PC-3 (cell line): ENCODE measurements around the gene TNRC6B. TPM values are rescaled to one million over a fixed set of nuclear protein-coding genes. Genes with fewer than 3 reads are reported as not detected.
A peak's percentile ranks its signal among the peaks of the same experiment; 100 is the strongest.
"Not testable (repeated sequence)": the region's sequence is repeated elsewhere in the genome, so short reads cannot be mapped to it uniquely, and the experiment has no call there.

ENCODE experiments used
- ATAC-seq: fragments of 200-7000 bp; cut with Tn5 transposase; 2 replicates; pipeline ENCODE4 v1.9.1; 2020; ENCODE audit warnings: mild to moderate bottlenecking, moderate library complexity
- BruUV-seq: library from RNA; stranded (reverse); fragments of 400-500 nt; replicated peaks from 2 replicates; lab custom pipeline; 2021; lab: Mats Ljungman, UMichigan
- CTCF ChIA-PET: fragments of 300-600 bp; sonication (Branson Sonifier 250); formaldehyde crosslinking; loops from one replicate; lab custom pipeline; 2022; ENCODE audit warnings: antibody characterized with exemption; lab: Charles Lee
- POLR2A ChIA-PET: fragments of 300-600 bp; sonication (Branson Sonifier 250); formaldehyde crosslinking; loops from one replicate; lab custom pipeline; 2022; ENCODE audit warnings: antibody characterized with exemption; ENCODE audit not compliant: unreplicated experiment; lab: Charles Lee
- DNase-seq: peaks from one replicate; pipeline ENCODE4 v3.0.0-alpha.2; 2015
- H2AFZ ChIP-seq: fragments of 300-600 bp; sonication (generic); 2 replicates; pipeline ENCODE4 v1.6.0; 2016; ENCODE audit warnings: antibody characterized with exemption, low read length
- H3F3A ChIP-seq: fragments of 300-600 bp; sonication (generic); one replicate; pipeline ENCODE4 v1.6.0; 2017; ENCODE audit warnings: antibody characterized with exemption, low read length, control low read depth, mild to moderate bottlenecking; ENCODE audit not compliant: unreplicated experiment
- H3K27ac ChIP-seq: fragments of 300-600 bp; sonication (generic); 2 replicates; pipeline ENCODE4 v1.5.1; 2016; ENCODE audit warnings: mild to moderate bottlenecking, low read length
- H3K27me3 ChIP-seq: fragments of 300-600 bp; sonication (generic); 2 replicates; pipeline ENCODE4 v1.6.1; 2016; ENCODE audit warnings: low read length, mixed read lengths
- H3K36me3 ChIP-seq: fragments of 300-600 bp; sonication (generic); 2 replicates; pipeline ENCODE4 v1.6.1; 2016; ENCODE audit warnings: low read depth, mixed run types, low read length, mixed read lengths
- H3K4me1 ChIP-seq: fragments of 300-600 bp; sonication (generic); 2 replicates; pipeline ENCODE4 v1.5.1; 2016; ENCODE audit warnings: low read length; ENCODE audit not compliant: insufficient read depth
- H3K4me2 ChIP-seq: fragments of 300-600 bp; sonication (generic); 2 replicates; pipeline ENCODE4 v1.6.0; 2016; ENCODE audit warnings: low read length
- H3K4me3 ChIP-seq: fragments of 300-600 bp; sonication (generic); 2 replicates; pipeline ENCODE4 v1.5.1; 2016; ENCODE audit warnings: mild to moderate bottlenecking, low read length, mixed read lengths
- H3K79me2 ChIP-seq: fragments of 300-600 bp; sonication (generic); 2 replicates; pipeline ENCODE4 v1.6.1; 2017; ENCODE audit warnings: low read length, mixed read lengths
- H3K9ac ChIP-seq: fragments of 300-600 bp; sonication (generic); 2 replicates; pipeline ENCODE4 v1.6.0; 2016; ENCODE audit warnings: mild to moderate bottlenecking, low read length
- H3K9me2 ChIP-seq: fragments of 300-600 bp; sonication (generic); replicated peaks from 2 replicates; pipeline ENCODE4 v1.6.1; 2016; ENCODE audit warnings: mixed run types, low read length, mixed read lengths
- H3K9me3 ChIP-seq: fragments of 300-600 bp; sonication (generic); 2 replicates; pipeline ENCODE4 v1.6.1; 2016; ENCODE audit warnings: low read length, mixed read lengths
- H4K20me1 ChIP-seq: fragments of 300-600 bp; sonication (generic); 2 replicates; pipeline ENCODE4 v1.6.1; 2016; ENCODE audit warnings: low read length, mixed read lengths
- EZH2 ChIP-seq: fragments of 300-600 bp; sonication (generic); IDR thresholded peaks from one replicate; pipeline ENCODE4 v1.6.1; 2017; ENCODE audit warnings: antibody characterized with exemption, mild to moderate bottlenecking, low read length; ENCODE audit not compliant: unreplicated experiment
- EZH2phosphoT487 ChIP-seq: fragments of 300-600 bp; sonication (generic); IDR thresholded peaks from 2 replicates; pipeline ENCODE4 v1.6.1; 2018; ENCODE audit warnings: mild to moderate bottlenecking, antibody characterized with exemption, low read length, borderline replicate concordance
- intact Hi-C: fragments of 100-400 bp; cut with micrococcal nuclease; formaldehyde crosslinking; loops from 2 replicates; pipeline ENCODE4 v1.9.0; 2023
- total RNA-seq: library from RNA; depleted of rRNA; stranded (reverse); fragments of >200 nt; gene quantifications from 2 replicates; pipeline ENCODE4 v1.2.3, GENCODE V29; 2014
- TF ChIP-seq, protein P1 (sequence below): fragments of 300-600 bp; sonication (generic); conservative IDR thresholded peaks from 2 replicates; pipeline ENCODE4 v1.5.1; 2017; ENCODE audit warnings: antibody characterized with exemption, low read depth, mild to moderate bottlenecking, low read length

Gene TNRC6B
- total RNA-seq, 1 experiment from 2014 or later, result 21.3 TPM

DNA sequence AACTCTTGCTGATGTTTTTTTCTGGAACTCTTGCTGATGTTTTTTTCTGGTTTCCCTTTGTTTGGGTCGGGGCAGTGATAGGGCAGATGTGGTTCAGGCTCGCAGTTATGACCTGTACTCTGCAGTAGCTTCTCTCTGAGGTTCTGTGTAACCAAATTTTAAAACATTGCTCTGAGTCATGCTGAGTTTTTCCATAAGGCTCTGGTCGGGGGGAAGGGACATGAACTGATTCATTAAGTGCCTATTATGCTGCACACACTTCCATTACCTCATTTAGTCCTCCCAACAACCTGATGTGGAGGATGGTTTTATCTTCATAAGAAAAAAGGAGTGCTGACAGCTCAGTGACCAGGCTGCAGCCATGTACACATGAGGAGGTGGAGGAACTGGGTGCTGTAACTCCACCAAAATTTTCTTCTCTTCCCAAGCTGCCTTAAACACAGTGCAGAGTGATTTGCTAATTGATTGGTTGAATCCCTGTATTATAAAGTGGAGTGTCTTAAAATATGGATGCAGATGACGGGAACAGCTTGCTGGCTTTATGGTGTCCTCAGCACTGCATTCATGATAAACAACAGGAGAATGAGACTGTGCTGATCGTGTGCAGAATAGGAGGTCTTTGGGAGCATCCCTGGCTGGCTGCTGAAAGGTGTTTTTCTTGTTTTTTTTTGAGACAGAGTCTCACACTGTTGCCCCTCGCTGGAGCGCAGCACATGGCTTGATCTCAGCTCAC is 19.1 kb downstream of the TNRC6B start:
- H3K4me3 ChIP-seq, result peak overlapping the region; percentile 25; the same call in 1 of the 2 replicates

DNA sequence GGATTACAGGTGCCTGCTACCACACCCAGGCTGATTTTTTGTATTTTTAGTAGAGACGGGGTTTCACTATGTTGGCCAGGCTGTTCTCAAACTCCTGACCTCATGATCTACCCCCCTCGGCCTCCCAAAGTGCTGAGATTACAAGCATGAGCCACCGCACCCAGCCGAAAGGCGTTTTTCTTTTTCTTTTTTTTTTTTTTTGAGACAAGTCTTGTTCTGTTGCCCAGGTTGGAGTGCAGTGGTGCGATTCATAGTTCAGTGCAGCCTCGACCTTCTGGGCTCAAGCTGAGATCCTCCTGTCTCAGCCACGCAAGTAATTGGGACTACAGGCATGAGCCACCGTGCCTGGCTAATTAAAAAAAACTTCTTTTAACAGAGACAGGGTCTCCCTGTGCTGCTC is 19.7 kb downstream of the TNRC6B start:
- H3K9me2 ChIP-seq, H4K20me1 ChIP-seq, POLR2A ChIA-PET, H2AFZ ChIP-seq, CTCF ChIA-PET, H3K9ac ChIP-seq, H3K4me2 ChIP-seq, DNase-seq, H3K9me3 ChIP-seq, H3F3A ChIP-seq, H3K27ac ChIP-seq, ATAC-seq, H3K4me3 ChIP-seq, H3K36me3 ChIP-seq, H3K27me3 ChIP-seq, BruUV-seq: not testable (repeated sequence)
- Histone ChIP-seq H3K4me1 (peaks cover 16% of the 10 kb centered on the region), H3K79me2 (peaks cover 93% of the 10 kb centered on the region)
- intact Hi-C loops, result loop anchor here (2.0 kb wide), 1 partner anchor 147 kb away; no protein-coding TSS in a partner anchor

More for the DNA sequence above, 19.1 kb downstream of the TNRC6B start:
- H3K79me2 ChIP-seq, result peaks cover 93% of the 10 kb centered on the region
- TF ChIP-seq, protein P1, sequence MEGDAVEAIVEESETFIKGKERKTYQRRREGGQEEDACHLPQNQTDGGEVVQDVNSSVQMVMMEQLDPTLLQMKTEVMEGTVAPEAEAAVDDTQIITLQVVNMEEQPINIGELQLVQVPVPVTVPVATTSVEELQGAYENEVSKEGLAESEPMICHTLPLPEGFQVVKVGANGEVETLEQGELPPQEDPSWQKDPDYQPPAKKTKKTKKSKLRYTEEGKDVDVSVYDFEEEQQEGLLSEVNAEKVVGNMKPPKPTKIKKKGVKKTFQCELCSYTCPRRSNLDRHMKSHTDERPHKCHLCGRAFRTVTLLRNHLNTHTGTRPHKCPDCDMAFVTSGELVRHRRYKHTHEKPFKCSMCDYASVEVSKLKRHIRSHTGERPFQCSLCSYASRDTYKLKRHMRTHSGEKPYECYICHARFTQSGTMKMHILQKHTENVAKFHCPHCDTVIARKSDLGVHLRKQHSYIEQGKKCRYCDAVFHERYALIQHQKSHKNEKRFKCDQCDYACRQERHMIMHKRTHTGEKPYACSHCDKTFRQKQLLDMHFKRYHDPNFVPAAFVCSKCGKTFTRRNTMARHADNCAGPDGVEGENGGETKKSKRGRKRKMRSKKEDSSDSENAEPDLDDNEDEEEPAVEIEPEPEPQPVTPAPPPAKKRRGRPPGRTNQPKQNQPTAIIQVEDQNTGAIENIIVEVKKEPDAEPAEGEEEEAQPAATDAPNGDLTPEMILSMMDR, result no peak
- TF ChIP-seq EZH2phosphoT487 (no peak), EZH2 (no peak)
- no peaks in the 10 kb centered on the region for H4K20me1 ChIP-seq
- no peaks in the 10 kb centered on the region for H3F3A ChIP-seq
- POLR2A ChIA-PET, result interaction anchor here (1.2 kb wide), 1 partner anchor 19 kb away, joined by 8 read pairs; the partner anchor contains the start of gene TNRC6B
- peak overlapping the region; percentile 64 for H3K4me2 ChIP-seq
- H3K27ac ChIP-seq, result peak overlapping the region; percentile 62
- CTCF ChIA-PET, result interaction anchor here (0.6 to 1.2 kb wide), 3 partner anchors 14 to 160 kb away, joined by 3 to 4 read pairs (median 3); no protein-coding TSS in a partner anchor
- no peak overlapping the region for H3K9ac ChIP-seq
- intact Hi-C loops, result loop anchor here (2.0 kb wide), 1 partner anchor 148 kb away; no protein-coding TSS in a partner anchor
- H3K4me1 ChIP-seq, result peaks cover 16% of the 10 kb centered on the region
- no peaks in the 10 kb centered on the region for H3K9me3 ChIP-seq
- BruUV-seq, result no TSS peak
- ATAC-seq, result peak; percentile 99
- H3K36me3 ChIP-seq, result no peaks in the 10 kb centered on the region
- H2AFZ ChIP-seq, result no peak overlapping the region
- no peaks in the 10 kb centered on the region for H3K27me3 ChIP-seq
- peak; percentile 84 for DNase-seq
- H3K9me2 ChIP-seq, result no peaks in the 10 kb centered on the region

GRCh38 chr22:40198733-40199132 is 21.0 kb downstream of the TNRC6B start:
- Histone ChIP-seq H3K27ac (no peak overlapping the region), H3F3A (no peaks in the 10 kb centered on the region), H3K4me1 (peaks cover 16% of the 10 kb centered on the region), H3K9ac (no peak overlapping the region), H3K27me3 (no peaks in the 10 kb centered on the region), H3K4me2 (no peak overlapping the region), H3K36me3 (no peaks in the 10 kb centered on the region), H2AFZ (no peak overlapping the region), H4K20me1 (no peaks in the 10 kb centered on the region), H3K79me2 (peaks cover 92% of the 10 kb centered on the region), H3K4me3 (no peak overlapping the region), H3K9me2 (no peaks in the 10 kb centered on the region), H3K9me3 (no peaks in the 10 kb centered on the region)
- ChIA-PET POLR2A (no interaction called here), CTCF (no interaction called here)
- TF ChIP-seq, protein P1, result no peak
- TF ChIP-seq EZH2phosphoT487 (no peak), EZH2 (no peak)
- ATAC-seq (no peak), DNase-seq (no peak)
- intact Hi-C loops, result no loop called here
- no TSS peak for BruUV-seq
